Cardiac fibroblast (primary cell): ENCODE measurements around the gene STMP1.

ENCODE experiments used
- DNase-seq, 2 donors: peaks; one replicate each; pipeline versions ENCODE4 v3.0.0 to v3.0.0-alpha.2; 2010; ENCODE audit warnings: low read depth in 2 of 2
- H3K4me3 ChIP-seq, 2 donors: replicated peaks in 1 of 2; 1 replicate in 1 of 2; 2 replicates in 1 of 2; pipeline ENCODE4 v1.5.1; 2011; ENCODE audit warnings: low read depth in 2 of 2, low read length in 2 of 2, mild to moderate bottlenecking in 2 of 2, moderate library complexity in 1 of 2
- TF ChIP-seq, protein P1 (sequence below): IDR thresholded peaks from one replicate; pipeline ENCODE4 v1.5.1; 2011; ENCODE audit warnings: low read depth, mild to moderate bottlenecking, low read length, inconsistent platforms

Gene STMP1

DNA sequence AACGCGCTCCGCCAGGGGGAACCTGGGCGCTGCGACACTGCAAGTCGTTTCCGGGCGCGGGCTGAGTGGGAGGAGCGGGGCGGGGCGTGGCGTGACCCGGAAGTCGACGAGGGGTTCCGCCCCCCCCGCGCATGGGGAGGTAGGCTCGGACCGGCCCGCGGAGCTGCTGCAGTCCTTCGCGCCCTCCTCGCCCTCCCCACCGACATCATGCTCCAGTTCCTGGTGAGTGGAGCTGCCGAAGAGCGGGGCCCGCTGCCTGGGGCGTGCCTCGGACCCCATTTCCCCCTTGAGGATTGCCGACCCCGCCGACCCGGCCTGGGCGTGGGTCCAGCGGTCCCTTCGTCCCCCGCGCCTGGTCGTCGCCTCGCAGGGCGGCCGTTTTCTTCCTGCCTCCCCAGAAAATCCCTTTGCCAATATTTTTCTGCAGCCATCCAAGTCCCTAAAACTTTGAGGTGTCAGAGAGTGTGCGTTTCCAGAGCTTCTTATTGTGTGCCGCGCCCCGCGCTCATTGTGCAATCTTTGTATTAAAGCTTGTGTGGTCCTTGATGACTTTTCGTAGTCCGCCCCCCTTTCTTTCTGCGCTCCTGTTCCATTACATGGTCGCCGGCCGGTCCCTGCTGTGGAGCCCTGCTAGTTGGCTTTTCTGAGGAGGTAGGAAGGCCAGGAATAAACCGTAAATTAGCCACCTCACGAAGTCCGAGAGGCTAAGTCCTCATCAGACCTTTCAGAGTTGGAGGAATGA, at the start of gene STMP1:
Gene STMP1, plus strand, starts transcription at position 142 of the 742 bp plus-strand sequence.
- TF ChIP-seq, protein P1, sequence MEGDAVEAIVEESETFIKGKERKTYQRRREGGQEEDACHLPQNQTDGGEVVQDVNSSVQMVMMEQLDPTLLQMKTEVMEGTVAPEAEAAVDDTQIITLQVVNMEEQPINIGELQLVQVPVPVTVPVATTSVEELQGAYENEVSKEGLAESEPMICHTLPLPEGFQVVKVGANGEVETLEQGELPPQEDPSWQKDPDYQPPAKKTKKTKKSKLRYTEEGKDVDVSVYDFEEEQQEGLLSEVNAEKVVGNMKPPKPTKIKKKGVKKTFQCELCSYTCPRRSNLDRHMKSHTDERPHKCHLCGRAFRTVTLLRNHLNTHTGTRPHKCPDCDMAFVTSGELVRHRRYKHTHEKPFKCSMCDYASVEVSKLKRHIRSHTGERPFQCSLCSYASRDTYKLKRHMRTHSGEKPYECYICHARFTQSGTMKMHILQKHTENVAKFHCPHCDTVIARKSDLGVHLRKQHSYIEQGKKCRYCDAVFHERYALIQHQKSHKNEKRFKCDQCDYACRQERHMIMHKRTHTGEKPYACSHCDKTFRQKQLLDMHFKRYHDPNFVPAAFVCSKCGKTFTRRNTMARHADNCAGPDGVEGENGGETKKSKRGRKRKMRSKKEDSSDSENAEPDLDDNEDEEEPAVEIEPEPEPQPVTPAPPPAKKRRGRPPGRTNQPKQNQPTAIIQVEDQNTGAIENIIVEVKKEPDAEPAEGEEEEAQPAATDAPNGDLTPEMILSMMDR = peak; percentile 71
- peak; percentile 96 to 98 for DNase-seq
- peak within 1 kb of the TSS; percentile 80 to 99 for H3K4me3 ChIP-seq

DNA sequence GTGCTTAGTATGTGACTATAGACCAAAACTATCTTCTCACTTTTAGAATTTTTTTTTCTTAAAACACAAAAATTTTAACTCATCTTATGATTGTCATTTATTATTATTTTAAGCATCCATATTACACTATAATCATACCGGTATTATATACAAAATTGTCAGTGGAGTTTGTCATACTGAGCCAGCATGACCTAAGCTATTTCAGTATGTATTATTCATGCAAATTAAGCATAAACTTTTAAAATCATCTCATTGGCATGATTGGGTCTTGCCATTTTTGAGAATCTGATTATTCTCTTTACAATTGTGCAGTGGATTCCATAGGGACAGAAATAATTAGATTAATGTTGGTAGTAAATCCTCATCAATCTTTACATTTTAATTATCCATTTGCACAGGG, 46.2 kb upstream of the STMP1 start:
- TF ChIP-seq, protein P1 = no peak
- no peak for DNase-seq
- no peak overlapping the region for H3K4me3 ChIP-seq

DNA sequence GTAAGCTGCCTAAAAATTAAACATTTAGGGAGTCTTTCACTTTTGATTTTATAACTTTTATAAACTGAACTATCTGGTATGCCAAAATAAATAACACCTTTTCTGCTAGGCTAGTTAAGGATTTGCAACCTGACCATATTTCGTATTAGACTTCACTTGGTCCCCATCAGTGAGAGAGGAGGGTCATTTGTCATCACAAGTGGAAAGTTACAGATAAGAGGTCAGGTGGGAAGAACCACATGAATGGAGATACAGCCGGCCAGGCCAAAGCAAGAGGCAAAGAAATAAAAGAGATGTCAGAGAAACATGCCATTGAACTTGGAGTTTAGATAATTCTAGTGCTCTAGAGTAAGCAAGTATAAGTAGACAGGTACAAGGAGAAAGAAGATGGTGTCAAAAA, 44.5 kb upstream of the STMP1 start:
- DNase-seq = no peak
- TF ChIP-seq, protein P1 = no peak
- no peak overlapping the region for H3K4me3 ChIP-seq

DNA sequence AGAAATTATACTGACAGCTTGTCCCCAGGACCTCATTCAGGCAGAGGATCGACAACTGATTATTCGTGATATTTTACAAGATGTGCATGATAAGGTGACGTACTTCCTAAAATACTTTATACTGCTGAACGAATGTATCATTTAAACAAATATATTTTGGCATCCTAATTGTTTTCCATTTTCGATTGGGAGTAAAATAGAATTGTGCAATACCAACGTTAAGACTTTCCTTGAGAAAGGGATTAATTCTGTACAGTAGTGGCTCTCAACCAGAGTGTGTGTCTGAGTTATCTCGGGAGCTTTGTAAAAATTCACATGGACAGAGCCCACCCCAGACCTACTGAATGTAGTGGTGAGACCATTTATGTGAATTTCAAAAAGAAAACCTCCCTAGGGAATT, 43.8 kb upstream of the STMP1 start:
- TF ChIP-seq, protein P1 = no peak
- no peak overlapping the region for H3K4me3 ChIP-seq

DNA sequence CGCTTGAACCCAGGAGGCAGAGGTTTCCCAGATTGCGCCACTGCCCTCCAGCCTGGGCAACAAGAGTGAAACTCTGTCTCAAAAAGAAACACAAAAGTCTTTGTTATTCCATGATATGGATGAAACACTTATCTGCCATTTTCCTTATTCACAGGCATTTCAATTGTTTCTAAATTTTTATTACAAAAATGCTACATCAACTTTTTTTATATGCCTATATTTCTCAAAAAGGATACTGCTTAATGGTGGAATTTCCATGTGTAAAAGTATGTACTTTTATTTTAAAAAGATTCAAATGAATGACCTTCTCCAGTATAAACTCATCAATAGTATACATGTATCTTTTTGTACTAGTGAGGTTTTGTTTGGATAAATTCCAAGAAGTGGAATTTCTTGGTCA, 41.9 kb upstream of the STMP1 start:
- TF ChIP-seq, protein P1 = no peak
- DNase-seq = no peak
- no peak overlapping the region for H3K4me3 ChIP-seq

More for the DNA sequence above, 43.8 kb upstream of the STMP1 start:
- no peak for DNase-seq

DNA sequence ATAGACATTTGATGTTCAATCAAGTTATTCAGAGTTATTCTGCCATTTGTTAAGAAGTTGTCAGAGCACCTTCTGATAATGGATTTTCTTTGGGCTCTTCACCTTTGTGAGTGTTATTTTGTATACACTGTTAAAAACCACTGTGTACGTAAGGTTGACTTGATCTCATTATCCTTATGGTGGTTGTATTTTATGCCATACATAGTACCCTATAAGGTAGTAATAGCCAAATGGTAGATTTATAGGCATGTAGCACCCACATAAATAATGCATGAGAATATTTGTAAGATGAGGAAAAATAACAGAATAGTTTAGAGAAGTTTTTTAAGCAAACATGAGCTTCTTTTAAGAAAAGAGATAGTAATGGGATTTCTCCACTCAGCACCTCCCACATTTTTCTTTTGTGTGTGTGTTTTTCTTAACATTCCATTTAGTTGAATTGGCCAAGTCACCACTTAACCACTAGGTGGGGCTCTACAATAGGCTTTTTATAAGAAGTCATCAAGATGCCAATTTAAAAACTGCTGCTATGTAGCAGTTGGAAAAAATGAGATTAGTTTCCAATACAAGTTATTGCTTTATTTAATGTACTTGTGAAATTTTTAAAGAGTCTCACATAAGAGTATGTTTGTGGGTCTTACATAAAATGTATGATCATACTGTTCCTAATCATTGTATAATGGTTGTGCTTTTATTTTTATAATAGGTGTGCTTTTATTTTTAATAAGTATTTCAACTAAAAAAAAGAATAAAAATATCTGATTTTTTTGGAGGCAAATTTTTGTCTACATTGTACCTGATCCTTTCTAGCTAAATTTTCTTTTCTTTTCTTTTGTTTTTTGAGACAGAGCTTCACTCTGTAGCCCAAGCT, 41.1 kb upstream of the STMP1 start:
- TF ChIP-seq, protein P1 = peak; percentile 80
- peak; percentile 92 to 94 for DNase-seq
- H3K4me3 ChIP-seq = no peak overlapping the region
